C4-2B (cell line): ENCODE results near the gene PSMD8.

Experiments used
- H3K27ac ChIP-seq: fragments of 450-650 bp; 2 replicates; pipeline ENCODE4 v1.5.1; 2017
- CTCF ChIP-seq: fragments of 450-650 bp; conservative IDR thresholded peaks from 2 replicates; pipeline ENCODE4 v1.5.1; 2017; ENCODE audit warnings: mild to moderate bottlenecking
- ZFX ChIP-seq: fragments of 450-650 bp; IDR thresholded peaks from 2 replicates; pipeline ENCODE4 v1.6.1; 2017

The PSMD8 gene

DNA sequence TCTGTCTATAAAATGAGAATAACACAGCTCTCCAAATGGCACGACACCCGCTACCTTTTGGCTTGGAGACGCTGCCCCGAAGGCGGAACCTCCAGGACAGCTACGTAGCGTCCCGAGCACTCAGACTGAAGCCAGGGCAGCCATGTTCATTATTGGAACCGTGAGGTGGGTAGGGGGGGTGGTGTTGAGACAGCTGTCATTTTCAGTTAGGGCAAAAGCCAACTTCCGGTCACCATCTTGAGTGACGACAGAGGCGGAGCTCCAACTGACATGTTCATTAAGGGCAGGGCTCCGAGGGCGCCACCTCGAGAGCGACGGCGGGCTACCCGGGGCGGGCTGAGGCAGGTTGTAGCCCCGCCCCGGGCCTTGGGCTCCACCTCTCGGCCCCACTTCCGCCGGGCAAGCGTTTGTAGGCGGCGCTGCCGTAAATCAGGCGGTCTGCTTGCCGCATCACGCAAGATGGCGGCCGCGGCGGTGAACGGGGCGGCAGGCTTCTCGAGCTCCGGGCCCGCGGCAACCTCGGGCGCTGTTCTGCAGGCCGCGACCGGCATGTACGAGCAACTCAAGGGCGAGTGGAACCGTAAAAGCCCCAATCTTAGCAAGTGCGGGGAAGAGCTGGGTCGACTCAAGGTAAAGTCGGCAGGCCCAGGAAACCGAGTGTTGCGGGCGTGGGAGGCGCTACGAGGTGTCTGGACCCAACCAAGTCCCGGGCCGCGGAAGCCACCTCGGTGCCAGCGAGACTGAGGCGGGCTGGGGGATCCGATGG, at the start of gene PSMD8:
TSS of gene PSMD8 (plus strand) at position 240 of the 766 bp plus-strand sequence. CDS start at position 271, 31 bp downstream.
- peak; percentile 92; the same call in 1 of the 2 replicates for TF ChIP-seq ZFX
- TF ChIP-seq CTCF: no peak

GRCh38 chr19:38326591-38326990, 47.8 kb upstream of the PSMD8 start:
- TF ChIP-seq ZFX (no peak), CTCF (no peak)

More for the DNA sequence above, at the start of gene PSMD8:
- H3K27ac ChIP-seq: peak within 1 kb of the TSS; percentile 91

DNA sequence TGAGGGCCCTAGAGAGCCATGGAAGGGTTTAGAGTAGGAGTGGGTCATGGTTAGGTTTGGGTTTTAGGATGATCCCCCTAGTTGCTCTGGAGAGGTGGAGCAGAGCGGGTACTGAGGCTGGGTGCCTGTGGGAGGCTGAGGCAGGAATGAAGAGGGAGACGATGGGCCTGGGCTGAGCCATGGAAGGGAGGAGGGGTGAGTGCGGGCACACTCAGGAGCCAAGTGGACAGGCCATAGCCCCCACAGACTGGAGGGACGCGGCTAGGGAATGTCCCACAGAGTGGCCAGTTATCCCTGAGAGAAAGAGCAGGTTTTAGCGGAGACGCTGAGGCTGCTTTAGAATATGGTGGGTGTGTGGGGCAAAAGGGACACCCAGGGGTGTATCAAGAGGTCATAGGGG, 44.7 kb upstream of the PSMD8 start:
- no peak for TF ChIP-seq CTCF
- TF ChIP-seq ZFX: no peak
- no peak overlapping the region for H3K27ac ChIP-seq

More at GRCh38 chr19:38326591-38326990, 47.8 kb upstream of the PSMD8 start:
- no peak overlapping the region for H3K27ac ChIP-seq

GRCh38 chr19:38331728-38332127, 42.6 kb upstream of the PSMD8 start:
- no peak overlapping the region for H3K27ac ChIP-seq
- TF ChIP-seq CTCF: no peak
- no peak for TF ChIP-seq ZFX

DNA sequence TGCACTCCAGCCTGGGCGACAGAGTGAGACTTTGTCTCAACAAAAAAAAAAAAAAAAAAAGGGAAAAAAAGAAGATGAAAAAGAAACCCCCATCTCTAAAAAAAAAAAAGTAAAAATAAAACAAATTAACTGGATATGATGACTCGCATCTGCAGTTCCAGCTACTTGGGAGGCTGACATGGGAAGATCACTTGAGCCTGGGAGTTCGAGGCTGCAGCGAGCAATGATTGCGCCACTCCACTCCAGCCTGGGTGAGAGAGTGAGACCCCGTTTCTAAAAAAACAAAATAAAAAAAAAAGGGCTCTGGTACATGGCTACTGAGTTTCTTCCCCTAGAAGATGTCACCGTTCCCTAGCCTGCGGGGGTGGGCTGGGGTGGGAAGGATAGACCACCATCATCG, 41.1 kb upstream of the PSMD8 start:
- TF ChIP-seq CTCF (no peak), ZFX (no peak)
- H3K27ac ChIP-seq: no peak overlapping the region

- H3K27ac ChIP-seq: peak overlapping the region; percentile 66
- TF ChIP-seq CTCF (no peak), ZFX (no peak)
These were observed 38.3 kb upstream of the PSMD8 start for GRCh38 chr19:38335949-38336637.
